Dendritic cell treated with granulocyte-macrophage colony-stimulating factor and Interleukin-4, amounts not matched to agents 40 ng/mL and 50 ng/mL, for 4 days (primary cell): Measurements from ENCODE around the gene HERC3.

ENCODE experiments used
- H3K27ac Mint-ChIP-seq: one replicate; pipeline ENCODE4 v1.8.0; 2022; ENCODE audit warnings: mild to moderate bottlenecking, mixed read lengths
- H3K27me3 Mint-ChIP-seq: one replicate; pipeline ENCODE4 v1.8.0; 2022; ENCODE audit warnings: mild to moderate bottlenecking, mixed read lengths
- H3K36me3 Mint-ChIP-seq: one replicate; pipeline ENCODE4 v1.8.0; 2022; ENCODE audit warnings: low read depth, mixed read lengths
- H3K4me1 Mint-ChIP-seq: one replicate; pipeline ENCODE4 v1.8.0; 2022; ENCODE audit warnings: low read depth, mixed read lengths
- H3K4me3 Mint-ChIP-seq: one replicate; pipeline ENCODE4 v1.8.0; 2022; ENCODE audit warnings: mild to moderate bottlenecking, moderate library complexity, mixed read lengths
- H3K9me3 Mint-ChIP-seq: one replicate; pipeline ENCODE4 v1.8.0; 2022; ENCODE audit warnings: mixed read lengths
- intact Hi-C: fragments of 100-400 bp; cut with micrococcal nuclease; formaldehyde crosslinking; loops from one replicate; pipeline ENCODE4 v1.15.0; 2022

HERC3 gene

GRCh38 chr4:88743696-88744095 is 151.4 kb downstream of the HERC3 start:
- Mint-ChIP-seq H3K4me1 (no peaks in the 10 kb centered on the region), H3K4me3 (no peak overlapping the region), H3K36me3 (peaks cover 55% of the 10 kb centered on the region), H3K27me3 (no peaks in the 10 kb centered on the region), H3K27ac (no peak overlapping the region), H3K9me3 (no peaks in the 10 kb centered on the region)
- intact Hi-C loops, result no loop called here

- intact Hi-C loops, result no loop called here
- Mint-ChIP-seq H3K4me3 (no peak overlapping the region), H3K4me1 (no peaks in the 10 kb centered on the region), H3K27ac (no peak overlapping the region), H3K36me3 (peaks cover 61% of the 10 kb centered on the region), H3K9me3 (no peaks in the 10 kb centered on the region), H3K27me3 (no peaks in the 10 kb centered on the region)
Observed at GRCh38 chr4:88744609-88745008, 152.3 kb downstream of the HERC3 start.

GRCh38 chr4:88745175-88745574 is 152.9 kb downstream of the HERC3 start:
- Mint-ChIP-seq H3K36me3 (peaks cover 67% of the 10 kb centered on the region), H3K4me3 (no peak overlapping the region), H3K9me3 (no peaks in the 10 kb centered on the region), H3K27me3 (no peaks in the 10 kb centered on the region), H3K4me1 (no peaks in the 10 kb centered on the region), H3K27ac (no peak overlapping the region)
- intact Hi-C loops, result no loop called here

- no peak overlapping the region for H3K4me3 Mint-ChIP-seq
Observed at GRCh38 chr4:88745581-88746163, 153.4 kb downstream of the HERC3 start.

GRCh38 chr4:88746206-88746605 is 153.9 kb downstream of the HERC3 start:
- intact Hi-C loops, result no loop called here
- peaks cover 77% of the 10 kb centered on the region for H3K36me3 Mint-ChIP-seq
- H3K27ac Mint-ChIP-seq, result no peak overlapping the region
- H3K4me1 Mint-ChIP-seq, result no peaks in the 10 kb centered on the region
- no peaks in the 10 kb centered on the region for H3K9me3 Mint-ChIP-seq
- H3K27me3 Mint-ChIP-seq, result no peaks in the 10 kb centered on the region
- H3K4me3 Mint-ChIP-seq, result no peak overlapping the region

More at GRCh38 chr4:88745581-88746163, 153.4 kb downstream of the HERC3 start:
- intact Hi-C loops, result no loop called here
- no peaks in the 10 kb centered on the region for H3K9me3 Mint-ChIP-seq
- no peaks in the 10 kb centered on the region for H3K27me3 Mint-ChIP-seq
- peaks cover 72% of the 10 kb centered on the region for H3K36me3 Mint-ChIP-seq
- H3K4me1 Mint-ChIP-seq, result no peaks in the 10 kb centered on the region
- H3K27ac Mint-ChIP-seq, result no peak overlapping the region

- Mint-ChIP-seq H3K4me3 (no peak overlapping the region), H3K36me3 (peaks cover 88% of the 10 kb centered on the region), H3K27me3 (no peaks in the 10 kb centered on the region), H3K27ac (no peak overlapping the region), H3K4me1 (no peaks in the 10 kb centered on the region), H3K9me3 (no peaks in the 10 kb centered on the region)
- intact Hi-C loops, result no loop called here
Observed at GRCh38 chr4:88747351-88747750, 155.1 kb downstream of the HERC3 start.

- Mint-ChIP-seq H3K36me3 (peaks cover 88% of the 10 kb centered on the region), H3K27me3 (no peaks in the 10 kb centered on the region), H3K4me3 (no peak overlapping the region), H3K4me1 (no peaks in the 10 kb centered on the region), H3K27ac (no peak overlapping the region), H3K9me3 (no peaks in the 10 kb centered on the region)
- intact Hi-C loops, result no loop called here
Observed at GRCh38 chr4:88750369-88750768, 158.1 kb downstream of the HERC3 start.

- H3K27ac Mint-ChIP-seq, result no peak overlapping the region
- peaks cover 82% of the 10 kb centered on the region for H3K36me3 Mint-ChIP-seq
- H3K4me1 Mint-ChIP-seq, result no peaks in the 10 kb centered on the region
- intact Hi-C loops, result no loop called here
- H3K9me3 Mint-ChIP-seq, result no peaks in the 10 kb centered on the region
- no peak overlapping the region for H3K4me3 Mint-ChIP-seq
- no peaks in the 10 kb centered on the region for H3K27me3 Mint-ChIP-seq
Observed at GRCh38 chr4:88751258-88752075, 159.2 kb downstream of the HERC3 start.

- no peaks in the 10 kb centered on the region for H3K4me1 Mint-ChIP-seq
- H3K4me3 Mint-ChIP-seq, result no peak overlapping the region
- H3K9me3 Mint-ChIP-seq, result no peaks in the 10 kb centered on the region
- H3K27ac Mint-ChIP-seq, result no peak overlapping the region
- H3K27me3 Mint-ChIP-seq, result no peaks in the 10 kb centered on the region
- intact Hi-C loops, result no loop called here
- peaks cover 77% of the 10 kb centered on the region for H3K36me3 Mint-ChIP-seq
Observed at GRCh38 chr4:88752076-88752463, 159.8 kb downstream of the HERC3 start.

- H3K4me1 Mint-ChIP-seq, result no peaks in the 10 kb centered on the region
- H3K27me3 Mint-ChIP-seq, result no peaks in the 10 kb centered on the region
- no peak overlapping the region for H3K27ac Mint-ChIP-seq
- no peaks in the 10 kb centered on the region for H3K9me3 Mint-ChIP-seq
- no peak overlapping the region for H3K4me3 Mint-ChIP-seq
- peaks cover 72% of the 10 kb centered on the region for H3K36me3 Mint-ChIP-seq
- intact Hi-C loops, result no loop called here
Observed at GRCh38 chr4:88752754-88753153, 160.5 kb downstream of the HERC3 start.

- H3K4me3 Mint-ChIP-seq, result no peak overlapping the region
- peaks cover 72% of the 10 kb centered on the region for H3K36me3 Mint-ChIP-seq
- H3K9me3 Mint-ChIP-seq, result no peaks in the 10 kb centered on the region
- H3K27ac Mint-ChIP-seq, result no peak overlapping the region
- H3K27me3 Mint-ChIP-seq, result no peaks in the 10 kb centered on the region
- intact Hi-C loops, result no loop called here
- H3K4me1 Mint-ChIP-seq, result no peaks in the 10 kb centered on the region
Observed at GRCh38 chr4:88753658-88754571, 161.6 kb downstream of the HERC3 start.

GRCh38 chr4:88754796-88755195 is 162.5 kb downstream of the HERC3 start:
- intact Hi-C loops, result no loop called here
- no peaks in the 10 kb centered on the region for H3K9me3 Mint-ChIP-seq
- H3K27ac Mint-ChIP-seq, result no peak overlapping the region
- no peaks in the 10 kb centered on the region for H3K4me1 Mint-ChIP-seq
- H3K4me3 Mint-ChIP-seq, result no peak overlapping the region
- peaks cover 70% of the 10 kb centered on the region for H3K36me3 Mint-ChIP-seq
- H3K27me3 Mint-ChIP-seq, result no peaks in the 10 kb centered on the region

- H3K4me1 Mint-ChIP-seq, result no peaks in the 10 kb centered on the region
- no peak overlapping the region for H3K27ac Mint-ChIP-seq
- H3K36me3 Mint-ChIP-seq, result peaks cover 64% of the 10 kb centered on the region
- H3K9me3 Mint-ChIP-seq, result no peaks in the 10 kb centered on the region
- no peak overlapping the region for H3K4me3 Mint-ChIP-seq
- H3K27me3 Mint-ChIP-seq, result no peaks in the 10 kb centered on the region
- intact Hi-C loops, result no loop called here
Observed at GRCh38 chr4:88755454-88755853, 163.2 kb downstream of the HERC3 start.

GRCh38 chr4:88756149-88756548 is 163.9 kb downstream of the HERC3 start:
- no peaks in the 10 kb centered on the region for H3K27me3 Mint-ChIP-seq
- peaks cover 60% of the 10 kb centered on the region for H3K36me3 Mint-ChIP-seq
- H3K4me1 Mint-ChIP-seq, result peaks cover 2% of the 10 kb centered on the region
- H3K4me3 Mint-ChIP-seq, result no peak overlapping the region
- H3K9me3 Mint-ChIP-seq, result no peaks in the 10 kb centered on the region
- no peak overlapping the region for H3K27ac Mint-ChIP-seq
- intact Hi-C loops, result no loop called here
